ENCODE results near the gene HEXB. TPM values are rescaled to one million over a fixed set of nuclear protein-coding genes. Genes with fewer than 3 reads are reported as not detected.

HEXB gene
- total RNA-seq, 1 experiment from 2014 or later: 56.3 TPM

GRCh38 chr5:74667396-74667795 is 17.6 kb upstream of the HEXB start:
- no peak overlapping the region for H2BK120ac ChIP-seq (ENCODE audit: low read depth, low read length, poor library complexity, severe bottlenecking)
- no peak overlapping the region for H3K4ac ChIP-seq (ENCODE audit: low read depth, low read length)
- no peak overlapping the region for H2AFZ ChIP-seq (ENCODE audit: low read length)
- H3K36me3 Mint-ChIP-seq (ENCODE audit: insufficient read depth in 1 of 3, low read depth in 3 of 3): no peaks in the 10 kb centered on the region
- peaks cover 5 to 12% of the 10 kb centered on the region in 2 experiments for H3K4me1 Mint-ChIP-seq
- H3K27ac ChIP-seq (ENCODE audit: insufficient read length, low read depth, low read length): no peak overlapping the region
- no peak overlapping the region for H3T11ph ChIP-seq (ENCODE audit: low read length)
- H3K79me1 ChIP-seq (ENCODE audit: insufficient read depth, low read depth, low read length, poor library complexity, severe bottlenecking): no peaks in the 10 kb centered on the region
- TF ChIP-seq CTCF (conservative IDR thresholded peaks at IDR 0.05): no peak
- no peak overlapping the region for H3K27ac Mint-ChIP-seq
- no peak overlapping the region for H2BK15ac ChIP-seq (ENCODE audit: low read depth, low read length)
- H4K5ac ChIP-seq (ENCODE audit: insufficient read length, low read depth, low read length): no peak overlapping the region
- no peaks in the 10 kb centered on the region; the same call in 1 of the 2 replicates for H3K4me1 ChIP-seq (ENCODE audit: insufficient read depth, low read length)
- no peak overlapping the region for H3K18ac ChIP-seq (ENCODE audit: insufficient read length, low read depth, low read length)
- no peak overlapping the region for H4K91ac ChIP-seq (ENCODE audit: insufficient read length, low read depth, low read length)
- no peak overlapping the region for H4K8ac ChIP-seq (replicated peaks; ENCODE audit: insufficient read length, low read depth, low read length)
- no peaks in the 10 kb centered on the region; the same call in 1 of the 2 replicates for H3K79me2 ChIP-seq (ENCODE audit: insufficient read depth, low read length)
- H3K56ac ChIP-seq (ENCODE audit: insufficient read length, low read depth, low read length): no peak overlapping the region
- H3K9ac ChIP-seq (ENCODE audit: extremely low read depth, insufficient read length, low read length): no peak overlapping the region
- no peak overlapping the region for H3K4me3 Mint-ChIP-seq
- no peak overlapping the region for H3K4me2 ChIP-seq (ENCODE audit: insufficient read depth, insufficient read length, low read length)
- H4K20me1 ChIP-seq (ENCODE audit: control insufficient read depth, insufficient read depth, insufficient read length): no peaks in the 10 kb centered on the region
- H2BK12ac ChIP-seq (ENCODE audit: insufficient read length, low read depth, low read length): no peak overlapping the region
- no peak overlapping the region for H3K23ac ChIP-seq (ENCODE audit: insufficient read length, low read depth, low read length)
- DNase-seq: no peak
- WGBS (ENCODE audit: extremely low coverage, insufficient read length, low lambda C conversion rate): no CpG with 5 or more reads among the region's 4 CpGs
- no peak overlapping the region for H3K14ac ChIP-seq (ENCODE audit: insufficient read depth, low read length)
- no peaks in the 10 kb centered on the region for H3K9me3 Mint-ChIP-seq
- H3K27me3 Mint-ChIP-seq (ENCODE audit: low read depth): no peaks in the 10 kb centered on the region
- no peaks in the 10 kb centered on the region for H3K9me3 ChIP-seq (ENCODE audit: control insufficient read depth, low read depth, low read length)
- no peaks in the 10 kb centered on the region for H3K27me3 ChIP-seq (ENCODE audit: insufficient read depth, low read length)
- H2BK5ac ChIP-seq (ENCODE audit: insufficient read length, low read length): no peak overlapping the region
- H3K23me2 ChIP-seq (ENCODE audit: insufficient read length, low read depth, low read length, poor library complexity, severe bottlenecking): no peaks in the 10 kb centered on the region
- H2BK20ac ChIP-seq (ENCODE audit: low read depth, low read length, poor library complexity, severe bottlenecking): no peak overlapping the region
- H2AK5ac ChIP-seq (ENCODE audit: insufficient read length, low read length): no peak overlapping the region

All from H9 (cell line).